ENCODE results near the gene DHRSX.
"Not testable (repeated sequence)": the region's sequence is repeated elsewhere in the genome, so short reads cannot be mapped to it uniquely, and the experiment has no call there.

The DHRSX gene

DNA sequence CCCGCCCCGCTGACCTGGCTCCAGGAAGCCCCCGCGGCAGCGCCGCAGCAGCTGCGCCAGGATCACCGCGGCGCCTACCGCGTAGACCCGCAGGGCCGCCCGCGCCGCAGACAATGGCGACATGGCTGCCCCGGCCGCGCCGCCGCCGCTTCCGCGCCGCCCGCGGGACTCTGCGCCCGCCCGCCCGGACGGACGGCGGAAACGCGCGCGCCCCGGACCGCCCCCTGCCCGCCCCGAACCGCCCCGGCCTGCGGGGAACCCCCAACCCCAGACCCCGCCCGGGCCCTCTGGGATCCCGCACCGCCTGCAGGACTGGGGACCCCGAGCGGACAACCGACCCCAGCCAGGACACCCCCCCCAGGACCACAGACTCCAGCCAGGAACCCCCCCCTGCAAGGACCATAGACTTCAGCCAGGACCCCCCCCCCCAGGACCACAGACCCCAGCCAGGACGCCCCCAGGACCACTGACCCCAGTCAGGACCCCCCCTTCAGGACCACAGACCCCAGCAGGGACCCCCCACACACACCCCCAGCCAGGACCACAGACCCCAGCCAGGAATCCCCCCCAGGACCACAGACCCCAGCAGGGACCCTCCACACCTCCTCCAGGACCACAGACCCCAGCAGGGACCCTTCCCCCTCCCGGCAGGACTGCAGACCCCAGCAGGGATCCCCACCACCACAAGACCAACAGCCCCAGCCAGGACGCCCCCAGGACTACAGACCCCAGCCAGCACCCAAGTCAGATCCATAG, at the start of gene DHRSX, which contains the start of gene ZBED1:
Gene DHRSX, minus strand, starts transcription at position 174 of the 756 bp plus-strand sequence. Its CDS starts 51 bp downstream, at position 123.
Gene ZBED1, minus strand, starts transcription at position 174 of the 756 bp plus-strand sequence. CDS start 10,257 bp downstream, outside the sequence.
- no peak for FAIRE-seq

DNA sequence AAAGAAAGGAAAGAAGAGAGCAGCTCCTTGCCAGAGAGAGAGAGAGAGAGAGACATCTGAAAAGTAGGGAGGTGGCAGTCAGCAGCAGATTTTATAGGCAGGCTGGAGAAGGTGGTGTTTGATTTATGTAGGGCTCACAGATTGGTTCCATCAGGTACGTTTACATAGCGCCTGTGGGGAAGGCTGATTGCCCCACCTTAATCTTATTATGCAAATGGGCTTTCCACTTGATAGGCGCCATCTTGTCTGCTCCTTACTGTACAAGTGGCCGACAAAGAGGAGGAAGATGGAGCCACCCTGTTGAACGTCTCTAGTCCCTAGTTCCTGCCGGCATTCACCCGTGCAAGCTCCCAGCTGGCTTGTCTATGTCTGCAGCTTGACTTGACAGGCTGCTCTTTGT, 49.1 kb upstream of the DHRSX start:
- FAIRE-seq = no peak

- no peak for FAIRE-seq
Observed at GRCh38 chrX:2548711-2549423, 48.1 kb upstream of the DHRSX start.

- no peak for FAIRE-seq
Observed at GRCh38 chrX:2547736-2548135, 47.0 kb upstream of the DHRSX start.

GRCh38 chrX:2546496-2546895, 45.7 kb upstream of the DHRSX start:
- FAIRE-seq = no peak

DNA sequence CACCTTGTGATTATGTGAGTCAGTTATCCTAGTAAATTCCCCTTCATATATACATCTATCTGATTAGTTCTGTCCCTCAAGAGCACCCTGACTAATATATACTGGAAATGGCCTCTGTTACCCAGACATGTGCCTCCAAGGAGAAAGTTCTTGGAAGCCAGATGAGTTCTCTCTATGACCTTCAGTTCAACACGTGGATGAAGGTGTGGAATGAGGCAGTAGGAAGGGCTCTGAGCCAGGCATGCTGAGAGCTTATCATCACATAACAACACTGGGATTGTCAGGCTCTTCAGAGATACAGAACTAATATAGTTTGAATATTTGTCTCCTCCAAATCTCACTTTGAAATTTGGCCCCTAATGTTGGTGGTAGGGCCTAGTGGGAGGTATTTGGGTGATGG, 44.4 kb upstream of the DHRSX start:
- FAIRE-seq = no peak

GRCh38 chrX:2542826-2543521, 42.2 kb upstream of the DHRSX start:
- FAIRE-seq = no peak

- FAIRE-seq = no peak
Observed at GRCh38 chrX:2541603-2542002, 40.8 kb upstream of the DHRSX start.

DNA sequence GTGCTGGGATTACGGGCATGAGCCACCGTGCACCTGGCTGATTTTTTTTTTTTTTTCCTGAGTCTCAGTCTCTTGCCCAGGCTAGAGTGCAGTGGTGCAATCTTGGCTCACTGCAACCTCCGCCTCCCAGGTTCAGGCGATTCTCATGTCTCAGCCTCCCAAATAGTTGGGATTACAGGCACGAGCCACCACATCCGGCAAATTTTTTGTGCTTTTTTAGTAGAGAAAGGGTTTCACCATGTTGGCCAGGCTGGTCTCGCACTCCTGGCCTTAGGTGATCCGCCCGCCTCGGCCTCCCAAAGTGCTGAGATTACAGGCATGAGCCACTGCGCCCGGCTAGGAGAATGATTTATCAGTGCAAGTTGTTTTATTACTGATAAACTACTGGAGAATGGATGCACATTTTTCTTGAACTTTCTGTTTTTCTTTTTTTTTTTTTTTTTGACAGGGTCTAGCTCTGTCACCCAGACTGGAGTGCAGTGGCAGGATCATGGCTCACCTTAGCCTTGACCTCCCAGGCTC, 39.7 kb upstream of the DHRSX start:
- no peak for FAIRE-seq

GRCh38 chrX:2539586-2539985, 38.8 kb upstream of the DHRSX start:
- FAIRE-seq = no peak

DNA sequence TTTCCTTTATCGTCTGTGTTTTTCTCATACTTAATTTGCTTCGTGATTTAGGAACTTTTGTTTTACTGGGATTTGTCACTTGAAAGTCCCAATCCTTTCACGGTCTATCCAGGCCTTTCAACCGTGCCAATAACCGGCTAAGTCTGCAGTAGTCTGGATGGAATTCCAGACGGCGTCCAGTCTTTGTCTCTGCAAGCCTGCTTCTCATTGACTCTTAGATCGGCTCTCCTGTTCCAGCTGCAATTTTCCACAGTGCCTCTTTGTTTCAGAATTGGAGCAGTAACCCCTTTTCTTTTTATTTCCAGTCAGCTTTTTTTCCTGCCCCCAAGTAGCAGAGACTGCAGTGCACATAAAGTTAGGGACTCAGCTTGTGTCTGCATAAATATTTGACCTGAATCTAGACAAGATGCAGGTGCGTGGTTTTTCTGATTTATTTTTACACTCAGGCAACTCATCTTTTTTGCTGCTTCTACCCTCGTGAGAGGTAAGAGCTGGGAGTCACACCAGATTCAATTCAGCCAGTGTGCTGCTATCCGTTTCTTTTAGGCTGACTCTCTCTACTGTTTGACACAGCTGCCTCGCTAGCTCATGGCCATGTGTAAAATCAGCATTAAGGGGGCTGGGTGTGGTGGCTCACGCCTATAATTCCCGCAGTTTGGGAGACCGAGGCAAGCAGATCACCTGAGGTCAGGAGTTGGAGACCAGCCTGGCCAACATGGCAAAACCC, 37.4 kb upstream of the DHRSX start:
- FAIRE-seq = no peak

GRCh38 chrX:2536974-2537373, 36.2 kb upstream of the DHRSX start:
- no peak for FAIRE-seq

GRCh38 chrX:2536141-2536540, 35.4 kb upstream of the DHRSX start:
- FAIRE-seq = no peak

GRCh38 chrX:2534261-2535021, 33.7 kb upstream of the DHRSX start:
- not testable (repeated sequence) for FAIRE-seq

GRCh38 chrX:2533424-2533823, 32.6 kb upstream of the DHRSX start:
- FAIRE-seq = no peak

DNA sequence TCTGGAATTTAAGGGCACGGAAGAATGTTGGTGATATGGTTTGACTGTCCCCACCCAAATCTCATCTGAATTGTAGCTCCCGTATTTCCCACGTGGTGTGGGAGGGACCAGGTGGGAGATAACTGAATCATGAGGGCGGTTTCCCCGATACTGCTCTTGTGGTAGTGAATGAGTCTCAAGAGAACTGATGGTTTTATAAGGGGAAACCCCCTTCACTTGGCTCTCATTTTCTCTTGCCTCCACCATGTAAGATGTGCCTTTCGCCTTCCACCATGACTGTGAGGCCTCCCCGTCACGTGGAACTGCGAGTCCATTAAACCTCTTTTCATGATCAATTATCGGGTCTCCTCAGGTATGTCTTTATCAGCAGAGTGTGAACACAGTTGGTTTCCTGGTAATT, 25.6 kb upstream of the DHRSX start:
- no peak for FAIRE-seq

- no peak for FAIRE-seq
Observed at GRCh38 chrX:2523911-2524310, 23.1 kb upstream of the DHRSX start.

- no peak for FAIRE-seq
Observed at GRCh38 chrX:2521927-2522386, 21.2 kb upstream of the DHRSX start.

GRCh38 chrX:2521092-2521926, 20.5 kb upstream of the DHRSX start:
- FAIRE-seq = no peak

- FAIRE-seq = no peak
Observed at GRCh38 chrX:2520539-2520938, 19.8 kb upstream of the DHRSX start.

GRCh38 chrX:2519638-2520037, 18.9 kb upstream of the DHRSX start:
- not testable (repeated sequence) for FAIRE-seq
